GM12801 (cell line): ENCODE measurements around the gene PAXIP1.

ENCODE experiments used
- CTCF ChIP-seq: IDR thresholded peaks from one replicate; pipeline ENCODE4 v1.5.1; 2011; ENCODE audit warnings: control low read depth; ENCODE audit not compliant: insufficient read length; ENCODE audit errors: extremely low read depth

PAXIP1 gene

GRCh38 chr7:154960063-154960790 lies 42.7 kb downstream of the PAXIP1 start:
- TF ChIP-seq CTCF = no peak

GRCh38 chr7:154956427-154956826 lies 46.5 kb downstream of the PAXIP1 start:
- TF ChIP-seq CTCF = no peak

GRCh38 chr7:154953006-154953684 lies 49.8 kb downstream of the PAXIP1 start:
- no peak for TF ChIP-seq CTCF

GRCh38 chr7:154950960-154951359 lies 52.0 kb downstream of the PAXIP1 start:
- no peak for TF ChIP-seq CTCF

- no peak for TF ChIP-seq CTCF
These were observed 55.3 kb downstream of the PAXIP1 start for GRCh38 chr7:154947604-154948003.

- TF ChIP-seq CTCF = no peak
These were observed 56.8 kb downstream of the PAXIP1 start for GRCh38 chr7:154946166-154946565.

GRCh38 chr7:154943906-154944305 lies 59.0 kb downstream of the PAXIP1 start:
- TF ChIP-seq CTCF = no peak
